Fibroblast of skin of back (primary cell): ENCODE measurements around the gene TDRD3.
"Not testable (repeated sequence)": the region's sequence is repeated elsewhere in the genome, so short reads cannot be mapped to it uniquely, and the experiment has no call there.

Experiments used
- DNase-seq: peaks from one replicate; pipeline ENCODE4 v3.0.0-alpha.2; 2013

The TDRD3 gene

DNA sequence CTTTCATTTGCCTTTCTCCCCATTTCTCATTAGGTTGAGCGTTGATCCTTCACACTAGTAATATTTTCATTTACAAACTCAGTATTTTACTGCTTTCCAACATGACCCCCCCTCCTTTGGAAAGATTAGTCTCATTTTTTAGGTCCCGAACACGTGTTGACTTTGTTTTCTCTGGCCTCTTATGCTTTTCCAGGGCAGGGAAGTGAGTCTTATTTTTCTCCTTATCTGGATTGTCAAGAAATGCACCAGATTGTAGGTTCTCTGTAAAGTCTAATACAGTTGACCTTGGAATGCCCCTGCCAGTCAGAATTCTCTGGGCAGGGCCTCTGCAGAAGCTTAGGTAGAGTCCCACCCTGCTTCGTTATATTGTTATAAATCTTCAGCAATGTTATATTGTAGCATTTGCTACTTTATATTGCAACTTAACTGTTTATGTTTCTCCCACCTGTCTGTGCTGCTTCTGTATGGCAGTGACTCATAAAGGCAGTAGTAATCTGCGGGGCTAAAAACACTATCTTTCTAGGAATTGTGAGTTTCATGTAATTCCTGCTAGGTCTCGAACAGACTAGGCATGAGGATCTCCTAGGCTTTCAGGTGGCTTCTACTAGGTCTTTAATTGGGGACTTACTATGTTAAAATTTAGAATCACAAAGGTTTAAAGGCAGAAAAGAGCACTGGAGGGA, 2.0 kb downstream of the TDRD3 start:
- no peak for DNase-seq

DNA sequence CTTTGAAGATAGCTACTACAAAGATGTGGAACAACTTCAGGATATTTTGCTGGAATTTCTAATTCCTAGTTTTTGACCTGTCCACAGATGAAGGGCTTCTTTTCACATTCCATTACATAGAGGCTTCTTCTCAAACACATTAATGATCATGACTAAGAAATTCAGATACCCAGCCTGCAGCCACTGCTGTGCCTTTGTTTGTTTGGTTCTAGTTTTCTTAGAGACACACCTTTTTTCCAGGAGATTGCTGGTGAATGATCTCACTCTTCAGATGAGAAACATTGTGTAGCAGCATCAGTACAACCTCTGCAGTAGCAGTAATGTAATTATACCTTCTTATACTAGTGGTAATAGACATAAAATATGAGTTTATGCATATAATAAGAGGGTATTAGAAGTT, 5.0 kb downstream of the TDRD3 start:
- no peak for DNase-seq

DNA sequence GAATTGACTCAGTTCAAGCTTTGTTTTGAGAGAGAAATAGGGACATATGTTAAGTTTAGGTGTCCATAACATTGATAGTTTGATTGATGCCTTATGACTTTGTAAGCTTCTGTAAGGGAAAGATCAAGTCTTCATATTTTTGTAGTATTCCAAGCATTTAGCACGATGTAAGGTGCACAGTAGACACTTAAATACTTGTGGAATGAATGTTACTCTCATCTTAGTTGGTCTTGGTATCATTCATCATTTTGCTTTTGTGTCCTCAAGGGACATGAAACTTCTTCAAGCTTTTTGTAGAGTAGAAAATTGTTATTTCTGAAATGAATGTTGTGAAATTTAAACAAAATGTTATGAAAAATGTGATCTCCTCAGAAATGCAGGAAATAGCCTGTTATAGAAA, 10.1 kb downstream of the TDRD3 start:
- no peak for DNase-seq

DNA sequence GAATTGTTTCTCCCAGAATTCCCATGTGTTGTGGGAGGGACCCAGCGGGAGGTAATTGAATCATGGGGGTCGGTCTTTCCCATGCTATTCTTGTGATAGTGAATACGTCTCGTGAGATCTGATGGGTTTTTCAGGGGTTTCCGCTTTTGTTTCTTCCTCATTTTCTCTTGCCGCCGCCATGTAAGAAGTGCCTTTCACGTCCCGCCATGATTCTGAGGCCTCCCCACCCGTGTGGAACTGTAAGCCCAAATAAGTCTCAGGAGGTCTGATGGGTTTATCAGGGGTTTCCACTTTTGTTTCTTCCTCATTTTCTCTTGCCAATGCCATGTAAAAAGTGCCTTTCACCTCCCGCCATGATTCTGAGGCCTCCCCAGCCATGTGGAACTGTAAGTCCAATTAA, 10.8 kb downstream of the TDRD3 start:
- not testable (repeated sequence) for DNase-seq

DNA sequence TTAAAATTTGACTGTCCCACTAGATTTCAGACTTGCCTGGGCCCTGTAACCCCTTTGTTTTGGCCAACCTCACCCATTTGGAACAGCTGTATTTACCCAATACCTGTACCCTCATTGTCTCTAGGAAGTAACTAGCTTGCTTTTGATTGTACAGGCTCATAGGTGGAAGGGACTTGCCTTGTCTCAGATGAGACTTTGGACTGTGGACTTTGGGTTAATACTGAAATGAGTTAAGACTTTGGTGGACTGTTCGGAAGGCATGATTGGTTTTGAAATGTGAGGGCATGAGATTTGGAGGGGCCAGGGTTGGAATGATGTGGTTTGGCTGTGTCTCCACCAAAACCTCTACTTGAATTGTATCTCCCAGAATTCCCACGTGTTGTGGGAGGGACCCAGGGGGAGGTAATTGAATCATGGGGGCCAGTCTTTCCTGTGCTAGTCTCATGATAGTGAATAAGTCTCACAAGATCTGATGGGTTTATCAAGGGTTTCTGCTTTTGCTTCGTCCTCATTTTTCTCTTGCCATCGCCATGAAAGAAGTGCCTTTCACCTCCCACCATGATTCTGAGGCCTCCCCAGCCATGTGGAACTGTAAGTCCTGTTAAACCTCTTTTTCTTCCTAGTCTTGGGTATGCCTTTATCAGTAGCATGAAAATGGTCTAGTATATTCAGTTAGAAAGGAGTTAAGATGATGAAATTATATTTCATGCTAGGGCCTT, 12.7 kb downstream of the TDRD3 start:
- not testable (repeated sequence) for DNase-seq

DNA sequence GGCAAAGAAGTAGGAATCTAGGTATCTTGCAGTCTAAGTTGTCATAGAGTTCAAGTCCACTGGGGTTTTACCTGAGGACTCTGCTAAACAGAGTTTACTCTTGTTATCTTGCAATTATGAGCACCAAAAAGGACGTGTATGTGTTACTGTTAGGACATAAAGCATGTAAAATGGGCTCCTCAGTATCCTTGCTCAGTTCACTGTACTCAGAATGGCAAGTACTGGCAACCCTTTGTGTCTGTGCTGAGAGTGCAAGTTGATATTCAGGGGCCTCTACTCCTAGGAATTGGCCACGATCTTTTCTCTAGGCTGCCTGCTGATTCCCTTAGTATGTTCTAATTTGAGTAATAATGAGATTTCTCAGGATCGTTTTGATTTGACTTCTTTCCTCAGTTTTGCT, 13.3 kb downstream of the TDRD3 start:
- DNase-seq = no peak

DNA sequence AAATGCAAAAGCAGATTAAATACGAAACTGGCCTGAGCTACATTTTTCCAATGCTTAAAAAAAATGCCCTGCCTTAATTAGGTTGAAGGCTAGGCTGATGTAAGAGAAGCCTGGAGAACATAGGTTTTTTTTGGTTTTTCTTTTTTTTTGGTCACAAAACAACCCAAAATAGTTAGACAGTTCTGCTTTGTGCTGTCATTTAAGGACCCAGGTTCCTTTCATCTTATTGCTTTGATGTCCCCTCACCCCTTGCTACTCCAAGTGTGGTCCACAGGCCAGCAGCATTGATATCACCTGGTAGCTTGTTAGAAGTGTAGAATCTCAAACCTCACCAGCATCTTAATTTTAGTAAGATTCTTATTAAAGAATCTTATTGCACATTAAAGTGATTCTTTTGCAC, 14.4 kb downstream of the TDRD3 start:
- DNase-seq = no peak

DNA sequence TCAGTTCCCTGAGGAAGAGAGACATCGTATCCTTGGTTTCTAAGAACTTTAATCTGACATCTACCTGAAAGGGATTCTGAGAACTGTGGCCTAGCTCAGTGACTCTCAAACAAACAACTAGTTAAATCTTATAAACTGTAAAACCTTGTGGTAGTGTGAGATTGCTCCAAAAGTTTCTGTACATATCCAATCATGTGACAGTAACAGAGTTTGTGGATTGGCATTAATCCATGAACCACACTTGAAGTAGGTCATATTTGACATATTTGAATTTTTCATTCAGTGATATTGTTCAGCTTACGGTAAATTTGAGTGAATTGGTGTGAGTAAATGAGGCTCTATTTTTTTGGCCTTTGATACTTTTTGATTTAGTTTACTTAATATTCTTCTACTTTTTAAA, 15.0 kb downstream of the TDRD3 start:
- peak; percentile 9 for DNase-seq

DNA sequence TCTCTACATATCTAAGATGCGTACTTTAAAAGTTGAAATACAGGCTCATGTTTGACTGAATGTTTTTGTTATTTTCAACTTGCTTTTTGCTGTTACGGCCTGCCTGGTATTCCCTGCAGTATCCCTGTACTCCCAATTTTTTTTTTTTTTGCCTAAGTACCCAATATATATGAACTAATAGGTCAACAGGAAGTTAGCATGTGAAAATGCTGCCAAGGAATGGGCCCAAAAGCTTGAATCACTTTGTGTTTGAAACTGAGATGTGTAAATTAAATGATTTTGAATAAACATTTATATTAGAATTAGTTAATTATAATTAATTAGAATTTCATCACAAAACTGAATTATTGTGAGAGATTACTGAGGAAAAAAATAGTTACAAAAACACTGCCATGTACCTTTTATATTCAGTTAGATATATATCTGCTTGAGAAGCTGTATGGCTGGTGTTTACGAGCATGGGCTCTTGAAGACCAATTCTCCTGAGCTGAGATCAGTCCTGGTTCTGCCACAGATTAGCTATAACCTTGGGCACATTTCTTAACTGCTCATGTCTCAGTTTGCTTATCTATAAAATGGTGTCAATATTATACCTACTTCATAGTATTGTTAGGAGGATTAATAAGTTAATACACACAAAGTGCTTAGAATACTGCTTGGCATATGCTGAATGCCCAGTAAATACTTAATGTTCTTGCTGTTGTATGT, 16.0 kb downstream of the TDRD3 start:
- DNase-seq = no peak

DNA sequence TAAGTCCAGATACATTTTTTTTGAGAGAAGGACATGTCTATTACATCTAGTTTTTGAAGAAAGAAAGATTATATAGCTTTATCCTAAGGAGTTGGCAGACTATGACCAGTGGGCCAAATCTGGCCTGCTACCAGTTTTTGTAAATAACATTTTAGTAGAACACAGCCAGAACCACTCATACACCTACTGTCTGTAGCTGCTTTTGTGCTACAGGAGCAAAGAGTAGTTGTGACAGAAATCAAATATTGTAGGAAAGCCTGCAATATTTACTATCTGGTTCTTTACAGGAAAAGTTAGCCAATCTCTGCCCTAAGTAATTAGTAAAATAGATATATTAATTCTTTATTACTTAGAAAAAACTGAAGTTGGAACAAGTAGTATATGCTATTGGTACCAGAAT, 17.2 kb downstream of the TDRD3 start:
- DNase-seq = no peak

DNA sequence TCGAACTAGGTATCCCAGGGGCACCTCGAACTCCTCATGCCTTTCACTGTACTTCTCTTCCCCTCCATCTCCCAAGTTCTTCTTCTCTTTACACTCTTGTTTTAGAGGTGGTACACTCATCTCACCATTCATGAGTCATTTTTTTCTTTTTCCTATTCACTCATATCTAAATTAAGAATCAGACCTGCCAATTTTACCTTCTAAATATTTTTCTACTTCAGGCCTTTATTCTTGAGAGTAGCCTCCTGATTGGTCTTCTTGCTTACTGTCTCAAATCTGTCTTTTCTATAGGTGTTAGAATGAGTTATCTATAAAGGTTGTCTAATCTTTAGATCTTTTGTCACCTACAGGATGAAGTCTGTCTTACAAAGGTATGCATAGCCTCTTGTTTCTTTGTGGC, 20.7 kb downstream of the TDRD3 start:
- no peak for DNase-seq

DNA sequence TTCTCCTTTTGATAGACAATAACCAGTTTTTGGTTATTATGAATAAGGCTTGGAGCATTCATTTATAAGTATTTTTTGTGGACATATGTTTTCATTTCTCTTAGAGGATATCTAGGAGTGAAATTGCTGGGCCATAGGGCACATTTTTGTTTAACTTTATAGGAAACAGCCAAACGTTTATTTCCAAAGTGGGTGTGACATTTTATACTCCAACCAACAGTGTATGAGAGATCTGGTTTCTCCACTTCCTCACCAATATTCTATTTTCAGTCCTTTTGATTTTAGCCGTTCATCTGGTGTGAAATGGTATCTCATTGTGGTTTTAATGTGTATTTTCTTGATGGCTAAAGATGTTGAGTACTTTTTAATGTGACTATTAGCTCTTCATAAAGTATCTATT, 21.9 kb downstream of the TDRD3 start:
- no peak for DNase-seq

DNA sequence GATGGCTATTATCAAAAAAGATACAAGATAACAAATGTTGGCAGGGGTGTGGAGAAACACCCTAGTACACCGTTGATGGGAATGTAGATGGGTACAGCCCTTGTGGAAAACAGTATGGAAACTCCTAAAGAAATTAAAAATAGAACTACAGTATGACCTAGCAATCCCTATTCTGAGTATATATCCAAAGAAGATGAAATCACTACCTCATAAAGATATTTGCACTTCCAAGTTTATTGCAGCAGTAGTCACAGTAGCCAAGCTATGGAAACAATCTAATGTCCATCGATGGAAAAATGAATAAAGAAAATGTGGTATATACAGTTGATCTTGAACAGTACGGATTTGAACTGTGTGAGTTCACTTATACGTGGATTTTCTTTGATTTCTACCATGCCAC, 28.3 kb downstream of the TDRD3 start:
- DNase-seq = no peak

DNA sequence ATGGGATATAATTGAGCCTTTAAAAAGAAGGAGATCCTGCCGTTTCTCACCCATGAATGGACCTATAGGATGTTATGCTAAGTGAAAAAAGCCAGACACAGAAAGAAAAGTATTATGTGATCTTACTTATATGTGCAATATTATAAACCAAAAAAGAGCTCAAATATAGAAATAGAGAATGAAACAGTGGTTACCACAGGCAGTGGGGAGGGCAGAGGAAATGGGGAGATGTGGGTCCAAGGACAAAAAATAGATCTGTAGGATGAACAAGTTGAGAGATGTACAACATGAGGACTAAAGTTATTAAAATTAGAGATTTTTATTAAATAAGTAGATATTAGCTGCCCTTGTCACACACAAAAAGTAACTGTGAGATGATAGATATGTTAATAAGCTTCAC, 29.1 kb downstream of the TDRD3 start:
- no peak for DNase-seq

DNA sequence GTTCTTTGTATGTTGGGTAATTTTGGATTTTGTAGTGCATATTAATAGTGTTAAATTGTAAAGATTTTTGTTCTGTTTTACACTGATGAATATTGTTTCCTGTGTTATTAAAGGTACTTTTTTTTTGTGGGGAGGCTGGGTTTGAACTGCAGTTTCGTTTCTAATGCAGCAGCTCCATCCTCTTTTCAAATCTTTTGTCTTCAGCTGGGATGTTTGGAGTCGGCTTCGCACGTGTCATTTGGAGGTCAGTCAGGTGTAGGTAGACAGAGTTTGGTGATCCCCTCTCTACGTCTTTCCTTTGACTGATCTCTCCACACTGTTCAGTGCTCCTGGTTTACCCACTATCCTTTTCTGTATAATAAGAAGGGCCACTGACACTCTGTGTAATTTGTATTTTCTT, 30.3 kb downstream of the TDRD3 start:
- DNase-seq = no peak

DNA sequence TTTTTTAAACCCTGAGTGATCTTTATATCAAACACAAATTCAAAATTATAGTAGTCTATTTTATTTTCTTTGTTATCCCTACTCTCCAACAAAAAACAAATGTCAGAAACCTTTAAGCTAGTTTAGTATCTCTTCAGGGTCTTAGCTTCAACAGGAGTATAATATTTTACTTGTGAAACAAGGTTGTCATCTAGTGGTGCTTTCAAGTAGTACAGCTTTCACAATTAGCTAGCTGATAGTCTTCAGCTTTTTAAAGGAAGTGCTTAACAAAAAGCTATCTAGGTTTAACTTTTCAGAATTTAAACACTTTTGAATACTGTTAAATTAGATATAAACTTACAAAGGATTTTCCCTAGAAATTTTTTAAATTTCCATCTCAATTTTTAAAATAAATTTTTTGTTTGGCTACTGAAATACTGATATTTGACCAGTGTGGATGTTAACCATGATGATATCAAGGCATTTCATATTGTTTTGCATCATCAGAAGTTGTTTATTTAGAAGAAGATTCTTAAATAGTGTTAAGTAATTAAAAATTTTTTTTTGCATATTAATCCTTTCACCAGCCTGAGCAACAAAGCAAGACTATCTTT, 34.2 kb downstream of the TDRD3 start:
- DNase-seq = peak; percentile 61

DNA sequence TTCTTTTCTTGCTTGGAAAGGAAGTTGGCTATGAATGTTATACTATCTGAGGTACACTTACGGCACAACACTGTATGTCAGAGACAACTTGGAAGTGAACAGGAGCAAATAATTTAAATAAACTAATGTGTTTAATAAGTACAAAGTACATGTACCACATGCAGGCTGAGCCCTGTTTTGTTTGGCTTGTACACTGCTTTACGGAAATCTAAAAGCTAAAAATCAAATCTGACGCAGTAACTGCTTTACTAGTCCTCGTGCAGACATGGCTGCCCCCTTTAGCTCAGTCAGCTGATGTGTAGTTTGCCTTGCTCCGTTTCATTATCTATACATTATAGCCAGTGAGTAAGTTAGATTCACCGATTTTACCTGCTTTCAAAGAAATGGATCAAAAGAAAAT, 36.5 kb downstream of the TDRD3 start:
- no peak for DNase-seq

DNA sequence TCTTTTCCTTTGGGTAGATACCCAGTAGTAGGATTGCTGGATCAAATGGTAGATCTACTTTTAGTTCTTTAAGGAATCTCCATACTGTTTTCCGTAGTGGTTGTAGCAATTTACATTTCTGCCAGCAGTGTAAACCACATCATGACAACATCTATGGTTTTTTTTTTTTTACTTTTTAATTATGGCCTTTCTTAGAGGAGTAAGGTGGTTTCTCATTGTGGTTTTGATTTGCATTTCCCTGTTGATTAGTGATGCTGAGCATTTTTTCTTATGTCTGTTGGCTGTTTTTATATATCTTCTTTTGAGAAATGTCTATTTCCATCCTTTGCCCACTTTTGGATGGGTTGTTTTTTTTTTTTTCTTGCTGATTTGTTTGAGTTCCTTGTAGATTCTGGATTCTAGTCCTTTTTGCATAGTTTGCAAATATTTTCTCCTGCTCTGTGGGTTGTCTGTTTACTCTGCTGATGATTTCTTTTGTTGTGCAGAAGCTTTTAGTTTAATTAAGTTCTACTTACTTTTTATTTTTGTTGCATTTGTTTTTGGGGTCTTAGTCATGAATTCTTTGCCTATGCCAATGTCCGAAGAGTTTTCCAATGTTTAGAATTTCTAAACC, 38.8 kb downstream of the TDRD3 start:
- DNase-seq = no peak

DNA sequence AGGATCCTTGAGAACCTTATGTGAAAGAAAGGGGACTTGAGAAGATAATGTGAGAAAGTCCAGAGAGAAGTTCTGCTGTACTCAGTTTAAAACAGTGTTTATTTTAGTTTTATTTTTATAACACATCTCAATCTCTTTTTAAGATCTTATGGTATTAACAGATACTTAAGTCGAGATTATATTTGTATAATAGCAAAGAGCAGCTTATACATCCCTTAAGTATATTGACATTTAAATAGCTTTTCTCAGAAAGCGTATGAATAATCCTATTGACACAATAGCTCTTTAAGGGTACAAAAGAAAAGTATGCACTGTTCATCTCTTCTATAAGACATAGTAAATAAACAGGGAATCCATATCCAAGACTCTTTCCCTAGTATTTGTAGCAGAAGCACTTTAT, 42.2 kb downstream of the TDRD3 start:
- no peak for DNase-seq

DNA sequence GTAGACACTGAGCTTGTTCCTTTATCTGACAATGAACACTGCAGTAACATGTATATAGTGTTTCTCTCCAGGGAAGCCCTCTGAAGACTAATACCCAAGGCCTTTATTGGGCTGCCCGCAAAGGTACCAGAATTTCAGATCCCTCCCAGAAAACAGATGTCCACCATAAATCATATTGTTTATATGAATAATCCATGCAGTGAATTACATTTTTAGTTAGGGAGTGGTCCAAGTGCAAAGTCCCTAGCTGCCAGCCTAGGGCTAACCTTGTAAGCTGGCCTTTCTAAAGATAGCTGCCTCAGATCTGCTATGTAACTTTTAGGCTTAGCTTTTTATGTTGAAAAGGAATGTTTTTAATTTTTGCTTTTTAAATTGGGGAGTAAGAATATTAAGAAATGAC, 44.7 kb downstream of the TDRD3 start:
- DNase-seq = no peak

DNA sequence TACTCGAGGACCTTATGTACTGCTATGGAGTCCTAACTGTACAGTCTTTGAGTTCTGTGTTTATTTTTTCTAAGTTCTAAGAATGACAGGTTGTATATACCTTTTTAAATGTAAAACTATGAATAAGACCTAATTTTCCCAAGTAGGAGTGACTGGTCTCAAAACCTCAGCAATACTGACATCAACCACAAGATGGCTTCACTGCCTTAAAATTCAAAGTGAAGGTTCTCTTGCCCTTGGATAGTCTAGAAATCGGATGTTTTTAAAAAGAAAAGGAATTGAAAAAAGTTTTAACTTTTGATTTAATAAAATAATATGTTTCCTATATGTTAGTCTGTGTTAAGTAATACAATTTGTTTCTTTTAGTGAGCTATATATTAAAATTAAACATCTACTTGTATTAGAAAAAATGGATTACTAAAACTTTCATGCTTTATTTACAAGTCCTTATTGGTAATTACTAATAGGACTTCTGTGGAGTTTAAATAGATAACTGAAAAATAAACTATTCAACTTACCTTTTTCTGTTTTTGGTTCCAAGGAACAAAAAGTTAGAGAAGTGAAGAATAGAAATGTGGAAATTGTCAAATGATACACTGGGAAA, 52.0 kb downstream of the TDRD3 start:
- peak; percentile 59 for DNase-seq

DNA sequence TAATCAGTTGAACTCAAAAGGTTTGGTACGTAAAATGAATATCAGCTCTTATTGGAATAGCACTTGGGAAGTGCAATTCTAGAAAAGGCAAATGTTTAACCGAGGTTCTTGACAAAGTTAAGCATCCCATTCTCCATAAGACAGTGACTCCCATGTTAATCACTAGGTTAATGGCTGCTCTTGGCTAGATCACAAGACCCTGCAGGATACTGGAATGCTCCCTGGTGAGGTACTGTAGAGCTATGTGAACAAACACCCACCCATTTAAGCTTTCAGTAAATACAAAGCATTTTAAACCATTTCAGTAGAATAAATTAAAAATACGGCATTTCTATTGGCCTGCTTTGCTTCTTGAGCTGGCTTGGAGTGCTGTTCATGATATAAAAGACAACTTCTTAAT, 56.5 kb downstream of the TDRD3 start:
- peak; percentile 16 for DNase-seq

DNA sequence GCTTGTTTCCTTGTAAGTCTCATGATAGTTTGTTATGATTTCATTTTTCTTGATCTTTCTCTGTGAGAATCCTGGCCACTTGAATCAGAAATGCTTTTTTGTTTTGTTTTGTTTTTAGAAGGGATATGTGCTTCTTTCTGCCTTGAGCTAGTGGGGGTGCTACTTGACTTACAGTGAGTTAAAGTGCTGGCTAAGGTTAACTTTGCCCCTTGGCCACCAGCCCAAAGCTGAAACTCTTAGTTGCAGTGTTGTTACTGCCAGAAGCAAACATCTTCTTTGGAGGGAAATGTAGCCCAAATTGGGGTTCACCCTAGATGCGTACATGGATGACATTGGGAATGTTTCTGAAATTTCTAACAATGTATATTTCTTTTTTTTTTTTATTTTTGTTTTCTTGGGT, 57.4 kb downstream of the TDRD3 start:
- DNase-seq = no peak
